Measurements from ENCODE around the gene ESR2.

Gene ESR2

DNA sequence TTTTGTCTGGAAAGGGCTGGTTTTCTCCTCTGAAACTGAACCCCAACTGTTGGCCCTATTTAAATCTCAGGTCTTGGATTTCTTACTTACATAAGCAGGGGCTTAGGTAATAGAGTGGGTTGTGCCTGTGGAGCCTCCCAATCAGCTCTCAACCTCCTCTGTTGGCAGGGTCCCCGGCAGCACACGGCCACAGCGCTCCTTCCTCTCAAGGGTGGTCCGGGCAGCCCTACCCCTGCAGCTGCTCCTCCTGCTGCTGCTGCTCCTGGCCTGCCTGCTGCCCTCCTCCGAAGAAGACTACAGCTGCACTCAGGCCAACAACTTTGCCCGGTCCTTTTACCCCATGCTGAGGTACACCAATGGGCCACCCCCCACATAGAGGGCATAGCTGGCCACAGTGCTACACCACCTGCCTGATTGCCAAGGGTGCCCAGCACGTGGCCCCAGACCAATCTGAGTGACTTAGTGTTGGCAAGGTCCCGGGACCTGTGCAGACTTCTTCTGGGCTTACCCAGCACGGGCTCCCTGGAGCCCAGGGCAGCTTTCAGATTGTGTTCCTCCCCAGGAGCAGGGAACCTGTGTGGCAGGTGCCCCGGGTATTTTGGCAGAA lies 68.9 kb downstream of the ESR2 start:
- WGBS (ENCODE audit: insufficient coverage, insufficient read length): no CpG with 5 or more reads among the region's 10 CpGs
- Histone ChIP-seq H3K4me1 (ENCODE audit: control insufficient read depth, insufficient read depth, low read length) (no peaks in the 10 kb centered on the region), H3K4me3 (ENCODE audit: low read length) (no peak overlapping the region), H3K27ac (ENCODE audit: low read length) (no peak overlapping the region), H3K9me3 (ENCODE audit: control insufficient read depth, insufficient read depth, low read length) (no peaks in the 10 kb centered on the region), H3K36me3 (ENCODE audit: control insufficient read depth, insufficient read depth, low read length) (peaks cover 20% of the 10 kb centered on the region), H3K27me3 (ENCODE audit: control insufficient read depth, insufficient read depth, low read length) (no peaks in the 10 kb centered on the region)
- no peak for DNase-seq (ENCODE audit: low read depth, low spot score)

- Histone ChIP-seq H3K4me1 (ENCODE audit: control insufficient read depth, insufficient read depth, low read length) (no peaks in the 10 kb centered on the region), H3K9me3 (ENCODE audit: control insufficient read depth, insufficient read depth, low read length) (no peaks in the 10 kb centered on the region), H3K36me3 (ENCODE audit: control insufficient read depth, insufficient read depth, low read length) (peaks cover 29% of the 10 kb centered on the region), H3K27ac (ENCODE audit: low read length) (no peak overlapping the region), H3K4me3 (ENCODE audit: low read length) (no peak overlapping the region), H3K27me3 (ENCODE audit: control insufficient read depth, insufficient read depth, low read length) (no peaks in the 10 kb centered on the region)
- DNase-seq (ENCODE audit: low read depth, low spot score): no peak
- WGBS (ENCODE audit: insufficient coverage, insufficient read length): no CpG with 5 or more reads among the region's 14 CpGs
Measured at GRCh38 chr14:64221391-64222003, 72.7 kb downstream of the ESR2 start.

DNA sequence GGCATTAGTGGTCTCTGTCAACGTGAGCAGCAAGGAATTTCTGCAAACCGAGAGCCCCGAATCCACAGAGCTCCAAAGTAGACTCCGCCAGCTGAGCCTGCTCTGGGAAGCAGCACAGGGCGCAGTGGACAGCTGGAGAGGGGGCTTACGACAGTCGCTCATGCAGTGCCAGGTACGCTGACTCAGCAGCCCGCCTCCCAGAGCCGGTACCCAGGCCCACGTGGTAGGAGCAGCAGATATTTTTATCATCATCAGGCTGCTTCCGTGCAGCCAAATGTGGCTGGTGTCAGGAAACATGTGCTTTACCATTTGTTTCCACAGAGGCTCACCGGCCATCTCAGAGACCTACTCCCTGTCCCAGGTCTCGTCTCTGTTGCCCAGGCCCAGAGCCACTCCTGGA lies 73.7 kb downstream of the ESR2 start:
- no peak for DNase-seq (ENCODE audit: low read depth, low spot score)
- no CpG with 5 or more reads among the region's 14 CpGs for WGBS (ENCODE audit: insufficient coverage, insufficient read length)
- Histone ChIP-seq H3K27me3 (ENCODE audit: control insufficient read depth, insufficient read depth, low read length) (no peaks in the 10 kb centered on the region), H3K4me1 (ENCODE audit: control insufficient read depth, insufficient read depth, low read length) (no peaks in the 10 kb centered on the region), H3K9me3 (ENCODE audit: control insufficient read depth, insufficient read depth, low read length) (no peaks in the 10 kb centered on the region), H3K27ac (ENCODE audit: low read length) (no peak overlapping the region), H3K4me3 (ENCODE audit: low read length) (no peak overlapping the region), H3K36me3 (ENCODE audit: control insufficient read depth, insufficient read depth, low read length) (peaks cover 33% of the 10 kb centered on the region)

GRCh38 chr14:64220056-64220455 lies 74.1 kb downstream of the ESR2 start:
- Histone ChIP-seq H3K27me3 (ENCODE audit: control insufficient read depth, insufficient read depth, low read length) (no peaks in the 10 kb centered on the region), H3K4me1 (ENCODE audit: control insufficient read depth, insufficient read depth, low read length) (no peaks in the 10 kb centered on the region), H3K9me3 (ENCODE audit: control insufficient read depth, insufficient read depth, low read length) (no peaks in the 10 kb centered on the region), H3K4me3 (ENCODE audit: low read length) (no peak overlapping the region), H3K27ac (ENCODE audit: low read length) (no peak overlapping the region), H3K36me3 (ENCODE audit: control insufficient read depth, insufficient read depth, low read length) (peaks cover 31% of the 10 kb centered on the region)
- no peak for DNase-seq (ENCODE audit: low read depth, low spot score)
- WGBS (ENCODE audit: insufficient coverage, insufficient read length): no CpG with 5 or more reads among the region's 4 CpGs

GRCh38 chr14:64218344-64219240 lies 75.6 kb downstream of the ESR2 start:
- Histone ChIP-seq H3K27ac (ENCODE audit: low read length) (no peak overlapping the region), H3K9me3 (ENCODE audit: control insufficient read depth, insufficient read depth, low read length) (no peaks in the 10 kb centered on the region), H3K27me3 (ENCODE audit: control insufficient read depth, insufficient read depth, low read length) (no peaks in the 10 kb centered on the region), H3K4me1 (ENCODE audit: control insufficient read depth, insufficient read depth, low read length) (no peaks in the 10 kb centered on the region), H3K4me3 (ENCODE audit: low read length) (no peak overlapping the region), H3K36me3 (ENCODE audit: control insufficient read depth, insufficient read depth, low read length) (peaks cover 28% of the 10 kb centered on the region)
- no peak for DNase-seq (ENCODE audit: low read depth, low spot score)
- WGBS (ENCODE audit: insufficient coverage, insufficient read length): no CpG with 5 or more reads among the region's 15 CpGs

- H3K4me1 ChIP-seq (ENCODE audit: control insufficient read depth, insufficient read depth, low read length): no peaks in the 10 kb centered on the region
- no peak overlapping the region for H3K27ac ChIP-seq (ENCODE audit: low read length)
- peaks cover 28% of the 10 kb centered on the region for H3K36me3 ChIP-seq (ENCODE audit: control insufficient read depth, insufficient read depth, low read length)
- no peak overlapping the region for H3K4me3 ChIP-seq (ENCODE audit: low read length)
- no peak for DNase-seq (ENCODE audit: low read depth, low spot score)
- H3K9me3 ChIP-seq (ENCODE audit: control insufficient read depth, insufficient read depth, low read length): no peaks in the 10 kb centered on the region
- no CpG with 5 or more reads among the region's 7 CpGs for WGBS (ENCODE audit: insufficient coverage, insufficient read length)
- H3K27me3 ChIP-seq (ENCODE audit: control insufficient read depth, insufficient read depth, low read length): no peaks in the 10 kb centered on the region
Measured at GRCh38 chr14:64217834-64218233, 76.3 kb downstream of the ESR2 start.

- Histone ChIP-seq H3K27ac (ENCODE audit: low read length) (no peak overlapping the region), H3K27me3 (ENCODE audit: control insufficient read depth, insufficient read depth, low read length) (no peaks in the 10 kb centered on the region), H3K4me3 (ENCODE audit: low read length) (no peak overlapping the region), H3K36me3 (ENCODE audit: control insufficient read depth, insufficient read depth, low read length) (peaks cover 28% of the 10 kb centered on the region), H3K4me1 (ENCODE audit: control insufficient read depth, insufficient read depth, low read length) (no peaks in the 10 kb centered on the region), H3K9me3 (ENCODE audit: control insufficient read depth, insufficient read depth, low read length) (no peaks in the 10 kb centered on the region)
- whole genome bisulfite sequencing (ENCODE audit: insufficient coverage, insufficient read length): no CpG with 5 or more reads among the region's 4 CpGs
- no peak for DNase-seq (ENCODE audit: low read depth, low spot score)
Measured at GRCh38 chr14:64217308-64217707, 76.9 kb downstream of the ESR2 start.

DNA sequence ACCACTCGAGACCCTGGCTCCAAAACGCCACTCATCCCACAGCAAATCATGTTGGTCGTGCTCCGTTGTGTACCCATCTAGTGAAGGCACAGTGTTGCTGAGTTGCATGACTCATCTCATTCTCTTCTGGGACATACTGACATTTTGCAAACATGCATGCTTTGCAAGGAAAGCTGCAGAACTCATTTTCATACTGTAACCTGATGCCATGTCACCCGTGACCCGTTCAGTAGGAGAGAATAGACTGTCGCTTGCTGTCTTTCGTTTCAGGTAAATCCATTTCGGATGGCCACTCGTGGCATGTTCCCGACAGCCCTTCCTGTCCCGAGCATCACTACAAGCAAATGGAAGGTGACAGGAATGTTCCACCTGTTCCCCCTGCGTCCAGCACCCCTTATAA lies 78.2 kb downstream of the ESR2 start:
- Histone ChIP-seq H3K27me3 (ENCODE audit: control insufficient read depth, insufficient read depth, low read length) (no peaks in the 10 kb centered on the region), H3K9me3 (ENCODE audit: control insufficient read depth, insufficient read depth, low read length) (no peaks in the 10 kb centered on the region), H3K36me3 (ENCODE audit: control insufficient read depth, insufficient read depth, low read length) (peaks cover 29% of the 10 kb centered on the region), H3K4me1 (ENCODE audit: control insufficient read depth, insufficient read depth, low read length) (no peaks in the 10 kb centered on the region), H3K27ac (ENCODE audit: low read length) (no peak overlapping the region), H3K4me3 (ENCODE audit: low read length) (no peak overlapping the region)
- DNase-seq (ENCODE audit: low read depth, low spot score): no peak
- no CpG with 5 or more reads among the region's 13 CpGs for WGBS (ENCODE audit: insufficient coverage, insufficient read length)

GRCh38 chr14:64215274-64215673 lies 78.9 kb downstream of the ESR2 start:
- H3K36me3 ChIP-seq (ENCODE audit: control insufficient read depth, insufficient read depth, low read length): peaks cover 24% of the 10 kb centered on the region
- H3K4me3 ChIP-seq (ENCODE audit: low read length): no peak overlapping the region
- H3K4me1 ChIP-seq (ENCODE audit: control insufficient read depth, insufficient read depth, low read length): no peaks in the 10 kb centered on the region
- H3K27ac ChIP-seq (ENCODE audit: low read length): no peak overlapping the region
- DNase-seq (ENCODE audit: low read depth, low spot score): no peak
- H3K27me3 ChIP-seq (ENCODE audit: control insufficient read depth, insufficient read depth, low read length): no peaks in the 10 kb centered on the region
- H3K9me3 ChIP-seq (ENCODE audit: control insufficient read depth, insufficient read depth, low read length): no peaks in the 10 kb centered on the region
- no CpG with 5 or more reads among the region's 10 CpGs for WGBS (ENCODE audit: insufficient coverage, insufficient read length)

DNA sequence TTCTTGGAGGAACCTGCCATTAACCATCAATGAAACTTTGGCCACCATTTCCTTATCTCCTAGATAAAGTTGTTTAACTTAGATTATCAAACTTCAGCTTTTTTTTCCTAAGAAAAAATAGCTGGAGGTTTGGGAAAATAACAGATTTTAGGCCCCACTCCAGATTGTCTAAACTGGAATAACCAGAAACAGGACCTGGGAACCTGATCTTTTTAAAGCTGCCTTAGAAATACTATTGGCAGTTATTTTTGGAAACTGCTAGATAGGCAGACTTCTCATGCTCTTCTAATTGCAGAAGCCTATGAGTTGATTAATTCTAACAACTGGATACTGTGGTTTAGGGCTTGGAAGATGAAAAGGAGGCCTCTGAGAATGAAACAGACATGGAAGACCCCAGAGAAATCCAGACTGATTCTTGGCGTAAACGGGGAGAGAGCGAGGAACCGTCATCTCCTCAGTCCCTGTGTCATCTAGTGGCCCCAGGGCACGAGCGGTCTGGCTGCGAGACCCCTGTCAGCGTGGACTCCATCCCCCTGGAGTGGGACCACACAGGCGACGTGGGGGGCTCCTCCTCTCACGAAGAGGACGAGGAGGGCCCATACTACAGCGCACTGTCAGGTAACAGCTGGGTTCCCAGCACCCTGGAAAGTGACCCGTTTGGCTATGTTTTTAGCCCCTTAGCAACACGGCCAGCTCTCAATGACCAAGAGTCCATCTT lies 80.2 kb downstream of the ESR2 start:
- Histone ChIP-seq H3K27me3 (ENCODE audit: control insufficient read depth, insufficient read depth, low read length) (no peaks in the 10 kb centered on the region), H3K4me3 (ENCODE audit: low read length) (no peak overlapping the region), H3K9me3 (ENCODE audit: control insufficient read depth, insufficient read depth, low read length) (no peaks in the 10 kb centered on the region), H3K36me3 (ENCODE audit: control insufficient read depth, insufficient read depth, low read length) (peaks cover 24% of the 10 kb centered on the region), H3K27ac (ENCODE audit: low read length) (no peak overlapping the region), H3K4me1 (ENCODE audit: control insufficient read depth, insufficient read depth, low read length) (no peaks in the 10 kb centered on the region)
- no peak for DNase-seq (ENCODE audit: low read depth, low spot score)
- no CpG with 5 or more reads among the region's 15 CpGs for WGBS (ENCODE audit: insufficient coverage, insufficient read length)
